HG02571 (cell line): ENCODE data around the gene SH3BP2.
A peak's percentile ranks its signal among the peaks of the same experiment; 100 is the strongest.

Experiments used
- ATAC-seq: cut with Tn5 transposase; IDR thresholded peaks from one replicate; pipeline ENCODE4 v1.9.1; 2021; ENCODE audit warnings: mild to moderate bottlenecking, moderate library complexity; ENCODE audit not compliant: unreplicated experiment

The SH3BP2 gene

GRCh38 chr4:2831611-2832308 is 38.9 kb downstream of the SH3BP2 start:
- no peak for ATAC-seq

GRCh38 chr4:2832309-2832980 is 39.6 kb downstream of the SH3BP2 start:
- ATAC-seq: no peak

- no peak for ATAC-seq
Measured at GRCh38 chr4:2832981-2833670, 40.2 kb downstream of the SH3BP2 start.

GRCh38 chr4:2833671-2834000 is 40.8 kb downstream of the SH3BP2 start:
- no peak for ATAC-seq

DNA sequence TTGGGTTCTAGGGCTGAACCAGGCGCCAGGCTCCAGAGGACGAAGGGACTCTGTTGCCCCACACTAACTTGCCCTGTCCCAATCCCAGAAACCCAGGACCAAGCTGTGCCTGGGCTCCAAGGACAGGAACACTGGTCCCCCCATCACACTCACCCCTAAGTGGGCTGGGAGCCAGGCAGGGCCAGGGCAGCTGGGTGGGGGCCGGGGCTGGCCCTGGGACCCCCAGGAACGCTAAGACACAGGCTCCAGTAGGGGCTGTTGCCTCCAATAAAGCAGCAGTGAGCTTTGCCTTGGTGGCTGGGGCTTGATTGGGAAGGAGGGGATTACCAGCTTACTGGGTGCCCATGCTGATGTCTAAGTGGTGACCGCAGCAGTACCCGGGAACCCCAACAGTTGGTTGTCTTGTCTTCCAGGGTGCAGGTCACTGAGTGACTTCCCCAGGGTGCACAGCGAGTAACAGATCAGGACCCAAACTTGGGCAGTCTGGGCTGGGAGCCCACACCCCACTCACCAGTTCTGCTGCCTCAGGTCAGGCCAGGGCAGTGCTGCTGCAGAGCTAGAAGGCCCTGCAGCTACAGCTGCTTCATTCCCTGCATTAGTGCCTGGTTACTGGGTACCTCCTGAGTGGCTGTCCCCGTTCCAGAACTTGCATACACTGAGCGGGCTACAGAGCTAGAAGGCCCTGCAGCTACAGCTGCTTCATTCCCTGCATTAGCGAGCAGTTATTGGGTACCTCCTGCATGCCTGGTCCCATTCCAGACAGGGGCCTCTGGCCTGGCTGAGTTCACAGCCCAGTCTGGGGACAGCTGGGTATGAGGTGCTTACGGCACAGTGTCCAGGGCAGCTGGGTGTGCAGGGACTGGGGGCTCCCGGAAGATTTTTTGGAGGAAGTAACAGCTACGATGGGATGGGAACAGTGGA is 41.4 kb downstream of the SH3BP2 start:
- ATAC-seq: no peak

DNA sequence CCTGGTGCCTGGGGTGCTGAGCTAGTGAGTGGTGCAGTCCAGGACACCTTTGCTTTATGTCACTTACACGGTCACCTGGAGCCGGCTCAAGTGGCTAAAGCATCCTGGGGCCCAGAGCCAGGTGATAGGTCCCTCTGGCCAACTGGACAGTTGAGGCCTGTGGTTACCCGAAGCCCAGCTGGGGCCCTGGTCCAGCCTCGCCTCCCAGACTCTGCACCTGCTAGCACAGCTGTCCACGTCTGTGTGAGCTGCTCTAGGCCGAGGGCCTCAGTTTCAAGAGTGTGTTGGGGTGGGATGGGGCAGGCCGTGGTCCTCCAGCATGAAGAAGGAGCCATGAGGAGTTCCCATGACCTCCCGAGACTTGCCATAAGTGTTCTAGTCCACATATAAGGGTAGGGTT is 43.1 kb downstream of the SH3BP2 start:
- ATAC-seq: no peak

DNA sequence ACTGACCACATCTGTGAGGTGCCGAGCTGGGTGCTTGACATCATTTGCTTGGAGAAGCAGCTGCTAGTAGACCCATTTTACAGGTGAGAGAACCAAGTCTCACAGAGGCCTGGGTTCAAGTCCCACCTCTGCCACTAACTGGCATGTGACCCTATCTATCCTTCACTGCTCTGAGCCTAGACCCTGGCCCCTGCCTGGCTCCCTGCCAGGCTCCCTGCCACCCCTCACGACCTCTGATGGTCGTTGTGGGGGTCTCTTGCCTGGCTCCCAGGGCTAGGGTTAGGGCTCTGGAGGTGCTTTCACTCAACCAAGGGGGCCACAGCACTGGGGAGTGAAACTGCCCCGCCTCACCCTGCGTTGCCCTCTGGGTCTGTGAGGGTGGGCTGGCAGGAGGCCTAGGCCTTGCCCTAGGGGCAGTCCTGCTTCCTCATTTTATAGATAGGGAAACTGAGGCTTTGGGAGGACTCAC is 43.5 kb downstream of the SH3BP2 start:
- ATAC-seq: no peak

- no peak for ATAC-seq
Measured at GRCh38 chr4:2837110-2837903, 44.4 kb downstream of the SH3BP2 start.

DNA sequence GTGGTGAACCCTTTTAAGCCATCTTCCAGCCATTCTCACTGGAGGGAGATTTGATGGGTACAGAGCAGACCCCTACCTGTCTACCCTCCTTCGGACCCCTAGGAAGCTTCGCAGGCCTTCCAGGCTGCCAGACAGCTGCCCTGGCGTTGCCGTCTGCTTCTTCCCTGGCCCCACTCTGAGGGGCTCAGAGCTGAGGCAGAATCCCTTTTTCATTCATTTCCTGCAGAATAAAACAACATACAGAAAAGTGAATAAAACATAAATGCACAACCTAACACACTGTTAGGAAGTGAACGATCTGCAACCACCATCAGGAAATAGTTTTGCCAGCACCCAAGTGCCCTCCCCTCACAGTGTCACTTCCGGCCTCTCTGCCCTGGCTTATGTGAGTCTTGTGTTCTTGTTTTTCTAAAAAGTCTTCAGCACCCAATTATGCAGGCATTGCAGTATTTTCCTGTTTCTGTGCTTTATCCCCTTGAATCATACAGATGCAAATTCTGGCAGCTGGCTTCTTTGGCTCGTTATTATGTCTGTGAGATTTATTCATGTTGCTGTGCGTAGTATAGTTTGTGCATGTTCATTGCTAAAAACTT is 45.1 kb downstream of the SH3BP2 start:
- ATAC-seq: no peak

- no peak for ATAC-seq
Measured at GRCh38 chr4:2839060-2839459, 46.2 kb downstream of the SH3BP2 start.

DNA sequence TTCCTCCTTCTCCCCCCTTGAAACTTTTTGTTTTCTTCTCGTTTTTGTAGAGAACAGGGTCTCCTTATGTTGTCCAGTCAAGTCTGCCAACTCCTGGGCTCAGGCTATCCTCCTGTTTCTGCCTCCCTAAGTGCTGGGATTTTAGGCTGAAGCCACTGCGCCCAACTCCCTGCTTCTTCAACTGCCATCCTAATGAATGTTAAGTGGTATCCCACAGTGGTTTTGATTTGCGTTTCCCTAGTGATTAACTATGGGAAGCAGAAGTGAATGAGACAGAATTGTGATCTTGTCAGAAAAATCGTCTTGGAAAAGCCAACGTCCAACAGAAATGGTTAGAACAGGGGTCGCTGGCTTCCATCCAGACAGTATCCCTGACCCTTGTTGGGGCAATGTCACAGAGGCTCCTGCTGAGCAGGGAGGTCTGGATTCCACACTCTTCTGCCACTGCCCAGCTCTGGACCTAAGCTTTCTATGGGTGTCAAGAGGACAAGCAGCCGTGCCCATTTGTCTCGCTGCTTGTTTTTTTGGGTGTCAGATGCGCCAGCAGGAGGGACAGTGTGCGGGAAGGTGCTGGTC is 49.9 kb downstream of the SH3BP2 start:
- ATAC-seq: no peak

GRCh38 chr4:2843263-2843940 is 50.5 kb downstream of the SH3BP2 start, which contains the start of gene ADD1:
Gene ADD1 (plus strand): TSS chr4:2843844. CDS start chr4:2875916, 32,072 bp downstream.
- peak; percentile 80 for ATAC-seq

GRCh38 chr4:2843941-2844584 is 51.2 kb downstream of the SH3BP2 start:
- ATAC-seq: peak; percentile 19

- no peak for ATAC-seq
Measured at GRCh38 chr4:2846172-2846571, 53.3 kb downstream of the SH3BP2 start.

DNA sequence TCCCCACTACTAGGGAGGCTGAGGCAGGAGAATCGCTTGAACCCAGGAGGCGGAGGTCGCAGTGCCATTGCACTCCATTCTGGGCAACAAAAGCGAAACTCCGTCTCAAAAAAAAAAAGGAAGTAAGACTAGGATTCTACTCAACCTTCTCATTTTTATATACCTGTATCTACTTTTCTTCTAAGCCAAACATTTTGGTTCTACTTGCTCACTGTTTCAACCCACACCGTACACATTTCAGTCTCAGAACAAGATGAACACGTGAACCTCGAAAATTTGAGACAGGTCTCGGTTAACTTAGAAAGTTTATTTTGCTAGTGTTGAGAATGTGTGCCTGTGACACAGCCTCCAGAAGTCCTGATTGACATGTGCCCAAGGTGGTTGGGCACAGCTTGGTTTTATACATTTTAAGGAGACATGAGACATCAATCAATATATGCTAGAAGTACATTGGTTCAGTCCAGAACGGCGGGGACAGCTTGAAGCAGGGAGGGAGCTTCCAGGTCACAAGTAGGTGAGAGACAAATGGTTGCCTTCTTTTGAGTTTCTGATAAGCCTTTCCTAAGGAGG is 54.5 kb downstream of the SH3BP2 start:
- no peak for ATAC-seq

DNA sequence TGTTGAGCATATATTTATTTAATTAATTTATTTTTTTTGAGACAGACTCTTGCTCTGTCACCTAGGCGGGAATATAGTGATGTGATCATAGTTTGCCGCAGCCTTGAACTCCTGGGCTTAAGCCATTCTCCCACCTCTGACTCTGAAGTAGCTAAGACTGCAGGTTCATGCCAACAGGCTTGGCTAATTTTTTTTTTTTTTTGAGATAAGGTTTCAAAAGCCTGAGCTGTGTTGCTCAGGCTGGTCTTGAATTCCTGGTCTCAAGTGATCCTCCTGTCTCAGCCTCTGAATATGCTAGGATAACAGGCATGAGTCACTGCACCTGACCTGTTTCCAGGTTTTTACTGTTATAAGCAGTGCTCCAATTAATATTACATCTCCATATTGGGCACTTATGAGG is 55.6 kb downstream of the SH3BP2 start:
- no peak for ATAC-seq

GRCh38 chr4:2849267-2850152 is 56.6 kb downstream of the SH3BP2 start:
- ATAC-seq: no peak
